ENCODE data around the gene PPFIA3.

PPFIA3 gene

DNA sequence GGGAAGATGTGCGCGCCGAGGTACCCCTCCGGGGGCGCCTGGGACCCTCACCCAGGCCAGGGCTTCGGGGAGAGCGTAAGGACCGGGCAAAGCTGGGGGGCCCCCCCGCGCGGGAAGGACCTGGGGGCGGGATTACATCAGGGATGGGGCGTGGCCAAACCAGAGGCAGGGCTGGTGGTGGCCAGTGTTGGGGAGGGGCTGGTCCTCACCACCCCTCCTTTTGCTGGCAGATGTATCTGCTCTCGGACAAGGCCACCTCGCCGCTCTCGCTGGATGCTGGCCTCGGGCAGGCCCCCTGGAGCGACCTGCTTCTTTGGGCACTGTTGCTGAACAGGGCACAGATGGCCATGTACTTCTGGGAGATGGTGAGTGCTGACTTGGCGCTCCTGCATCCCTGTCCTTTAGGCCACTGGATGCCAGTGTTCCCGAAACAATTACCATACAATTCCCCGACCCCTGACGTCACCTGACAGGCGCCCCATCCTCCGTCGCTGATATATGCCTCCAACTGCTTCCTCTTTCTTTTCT lies 63.6 kb downstream of the PPFIA3 start:
- Histone ChIP-seq H3K9me3 (ENCODE audit: control insufficient read depth, insufficient read depth, low read length) (no peaks in the 10 kb centered on the region), H3K4me1 (ENCODE audit: insufficient read depth, low read length) (no peaks in the 10 kb centered on the region), H3K36me3 (ENCODE audit: insufficient read depth, low read length) (no peaks in the 10 kb centered on the region), H3K9ac (ENCODE audit: low read depth, low read length) (no peak overlapping the region)

DNA sequence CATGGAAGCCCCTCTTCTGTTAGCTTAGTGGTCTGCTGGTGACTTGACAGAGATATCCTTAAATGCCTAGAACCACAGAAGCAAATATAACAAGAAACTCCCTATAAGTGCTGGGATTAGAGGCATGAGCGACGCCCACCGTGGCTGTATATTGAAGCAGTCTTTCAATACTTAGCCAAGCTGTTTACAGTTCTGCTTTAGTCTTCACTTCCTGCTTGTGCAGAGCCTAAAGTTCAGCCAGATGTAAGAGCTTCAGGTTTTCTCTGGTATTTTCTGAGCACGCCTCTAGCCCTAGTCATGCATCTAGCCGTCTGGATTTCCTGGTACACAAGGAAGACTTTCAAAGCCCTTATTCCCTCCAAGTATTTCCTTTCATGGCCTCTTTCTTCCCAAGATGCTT lies 66.8 kb downstream of the PPFIA3 start:
- Histone ChIP-seq H3K4me1 (ENCODE audit: insufficient read depth, low read length) (no peaks in the 10 kb centered on the region), H3K9ac (ENCODE audit: low read depth, low read length) (no peak overlapping the region), H3K9me3 (ENCODE audit: control insufficient read depth, insufficient read depth, low read length) (no peaks in the 10 kb centered on the region; the same call in 1 of the 2 replicates), H3K36me3 (ENCODE audit: insufficient read depth, low read length) (no peaks in the 10 kb centered on the region)

DNA sequence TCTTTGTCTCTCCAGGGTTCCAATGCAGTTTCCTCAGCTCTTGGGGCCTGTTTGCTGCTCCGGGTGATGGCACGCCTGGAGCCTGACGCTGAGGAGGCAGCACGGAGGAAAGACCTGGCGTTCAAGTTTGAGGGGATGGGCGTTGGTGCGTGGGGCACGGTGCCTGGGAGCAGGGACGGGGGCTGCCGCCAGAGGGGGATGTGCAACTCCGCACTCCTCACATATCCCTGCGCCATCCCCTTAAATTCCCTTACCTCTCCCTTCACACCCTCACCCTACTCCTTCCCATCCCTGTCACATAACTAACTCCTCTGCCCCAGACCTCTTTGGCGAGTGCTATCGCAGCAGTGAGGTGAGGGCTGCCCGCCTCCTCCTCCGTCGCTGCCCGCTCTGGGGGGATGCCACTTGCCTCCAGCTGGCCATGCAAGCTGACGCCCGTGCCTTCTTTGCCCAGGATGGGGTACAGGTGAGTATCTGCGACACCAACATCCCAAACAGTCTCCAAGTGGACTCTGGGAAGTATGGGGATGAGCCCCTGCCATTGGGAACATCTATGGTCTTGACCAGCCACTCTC lies 69.4 kb downstream of the PPFIA3 start:
- no peaks in the 10 kb centered on the region for H3K36me3 ChIP-seq (ENCODE audit: insufficient read depth, low read length)
- no peaks in the 10 kb centered on the region for H3K4me1 ChIP-seq (ENCODE audit: insufficient read depth, low read length)
- no peaks in the 10 kb centered on the region; the same call in 1 of the 2 replicates for H3K9me3 ChIP-seq (ENCODE audit: control insufficient read depth, insufficient read depth, low read length)
- H3K9ac ChIP-seq (ENCODE audit: low read depth, low read length): no peak overlapping the region

DNA sequence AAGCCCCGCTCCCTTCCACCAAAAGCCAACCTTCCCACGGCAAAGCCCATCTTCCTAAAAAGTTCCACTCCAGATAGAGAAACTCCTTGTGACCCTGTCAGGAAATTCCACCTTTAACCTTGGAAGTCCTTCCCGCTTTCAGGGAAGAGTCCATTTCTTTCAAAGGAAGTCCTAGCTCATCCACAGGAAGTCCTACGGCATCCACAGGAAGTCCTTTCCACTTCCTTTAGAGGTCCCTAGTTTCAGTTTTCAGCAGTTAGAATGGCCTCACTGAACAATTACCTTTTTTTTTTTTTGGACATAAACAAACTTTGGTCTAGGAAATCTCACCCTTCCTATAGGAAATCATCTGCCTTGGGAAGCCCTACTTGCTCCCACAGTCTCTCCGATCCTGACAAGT lies 69.9 kb downstream of the PPFIA3 start:
- no peaks in the 10 kb centered on the region; the same call in 1 of the 2 replicates for H3K9me3 ChIP-seq (ENCODE audit: control insufficient read depth, insufficient read depth, low read length)
- no peaks in the 10 kb centered on the region for H3K36me3 ChIP-seq (ENCODE audit: insufficient read depth, low read length)
- no peaks in the 10 kb centered on the region for H3K4me1 ChIP-seq (ENCODE audit: insufficient read depth, low read length)
- no peak overlapping the region for H3K9ac ChIP-seq (ENCODE audit: low read depth, low read length)

DNA sequence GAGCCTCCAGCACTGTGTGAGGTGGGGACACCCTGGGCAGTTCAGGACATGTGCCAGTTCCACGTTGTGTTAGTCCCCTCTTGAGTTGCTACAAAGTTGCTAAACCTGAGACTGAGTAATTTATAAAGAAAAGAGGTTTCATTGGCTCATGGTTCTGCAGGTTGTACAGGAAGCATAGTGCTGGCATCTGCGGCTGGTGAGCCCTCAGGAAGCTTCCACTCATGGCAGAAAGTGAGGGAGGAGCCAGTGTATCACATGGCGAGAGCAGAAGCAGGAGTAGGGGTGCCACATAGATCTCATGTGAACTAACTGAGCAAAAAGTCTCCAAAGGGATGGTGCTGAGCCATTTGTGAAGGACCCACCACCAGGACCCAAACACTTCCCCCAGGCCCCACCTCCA lies 71.4 kb downstream of the PPFIA3 start:
- Histone ChIP-seq H3K36me3 (ENCODE audit: insufficient read depth, low read length) (no peaks in the 10 kb centered on the region), H3K4me1 (ENCODE audit: insufficient read depth, low read length) (no peaks in the 10 kb centered on the region), H3K9ac (ENCODE audit: low read depth, low read length) (no peak overlapping the region), H3K9me3 (ENCODE audit: control insufficient read depth, insufficient read depth, low read length) (no peaks in the 10 kb centered on the region; the same call in 1 of the 2 replicates)

DNA sequence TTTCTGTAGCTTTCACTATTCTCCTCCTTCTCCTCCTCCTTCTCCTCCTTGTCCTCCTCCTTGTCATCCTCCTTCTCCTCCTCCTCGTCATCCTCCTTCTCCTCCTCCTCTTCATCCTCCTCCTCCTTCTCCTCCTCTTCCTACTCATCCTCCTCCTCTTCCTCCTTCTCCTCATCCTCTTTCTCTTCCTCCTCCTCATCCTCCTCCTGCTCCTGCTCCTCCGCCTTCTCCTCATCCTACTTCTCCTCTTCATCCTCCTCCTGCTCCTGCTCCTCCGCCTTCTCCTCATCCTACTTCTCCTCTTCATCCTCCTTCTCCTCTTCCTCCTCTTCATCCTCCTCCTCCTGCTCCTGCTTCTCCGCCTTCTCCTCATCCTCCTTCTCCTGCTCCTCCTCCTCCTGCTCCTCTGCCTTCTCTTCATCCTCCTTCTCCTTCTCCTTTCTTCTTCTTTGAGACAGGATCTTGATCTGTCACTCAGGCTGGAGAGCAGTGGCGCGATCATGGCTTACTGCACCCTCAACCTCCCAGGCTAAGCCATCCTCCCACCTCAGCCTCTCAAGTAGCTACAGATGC lies 74.6 kb downstream of the PPFIA3 start:
- no peaks in the 10 kb centered on the region for H3K36me3 ChIP-seq (ENCODE audit: insufficient read depth, low read length)
- H3K9ac ChIP-seq (ENCODE audit: low read depth, low read length): no peak overlapping the region
- no peaks in the 10 kb centered on the region for H3K4me1 ChIP-seq (ENCODE audit: insufficient read depth, low read length)

DNA sequence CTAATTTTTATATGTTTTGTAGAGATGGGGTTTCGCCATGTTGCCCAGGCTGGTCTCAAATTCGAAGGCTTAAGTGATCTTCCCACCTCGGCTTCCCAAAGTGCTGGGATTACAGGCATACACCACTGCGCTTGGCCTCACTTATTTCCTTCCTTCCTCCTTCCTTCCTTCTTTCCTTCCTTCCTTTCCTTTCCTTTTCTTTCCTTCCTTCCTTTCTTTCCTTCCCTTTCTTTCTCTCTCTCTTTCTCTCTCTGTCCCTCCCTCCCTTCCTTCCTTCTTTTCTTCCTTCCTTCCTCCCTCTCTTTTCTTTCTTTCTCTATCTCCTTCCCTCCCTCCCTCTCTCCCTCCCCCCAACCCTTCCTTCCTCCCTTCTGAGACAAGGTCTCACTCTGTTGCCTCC lies 75.1 kb downstream of the PPFIA3 start:
- H3K9ac ChIP-seq (ENCODE audit: low read depth, low read length): no peak overlapping the region
- no peaks in the 10 kb centered on the region for H3K36me3 ChIP-seq (ENCODE audit: insufficient read depth, low read length)
- no peaks in the 10 kb centered on the region for H3K4me1 ChIP-seq (ENCODE audit: insufficient read depth, low read length)
- H3K9me3 ChIP-seq (ENCODE audit: control insufficient read depth, insufficient read depth, low read length): no peaks in the 10 kb centered on the region; the same call in 1 of the 2 replicates

More for the DNA sequence above, 74.6 kb downstream of the PPFIA3 start:
- H3K9me3 ChIP-seq (ENCODE audit: control insufficient read depth, insufficient read depth, low read length): no peaks in the 10 kb centered on the region; the same call in 1 of the 2 replicates

DNA sequence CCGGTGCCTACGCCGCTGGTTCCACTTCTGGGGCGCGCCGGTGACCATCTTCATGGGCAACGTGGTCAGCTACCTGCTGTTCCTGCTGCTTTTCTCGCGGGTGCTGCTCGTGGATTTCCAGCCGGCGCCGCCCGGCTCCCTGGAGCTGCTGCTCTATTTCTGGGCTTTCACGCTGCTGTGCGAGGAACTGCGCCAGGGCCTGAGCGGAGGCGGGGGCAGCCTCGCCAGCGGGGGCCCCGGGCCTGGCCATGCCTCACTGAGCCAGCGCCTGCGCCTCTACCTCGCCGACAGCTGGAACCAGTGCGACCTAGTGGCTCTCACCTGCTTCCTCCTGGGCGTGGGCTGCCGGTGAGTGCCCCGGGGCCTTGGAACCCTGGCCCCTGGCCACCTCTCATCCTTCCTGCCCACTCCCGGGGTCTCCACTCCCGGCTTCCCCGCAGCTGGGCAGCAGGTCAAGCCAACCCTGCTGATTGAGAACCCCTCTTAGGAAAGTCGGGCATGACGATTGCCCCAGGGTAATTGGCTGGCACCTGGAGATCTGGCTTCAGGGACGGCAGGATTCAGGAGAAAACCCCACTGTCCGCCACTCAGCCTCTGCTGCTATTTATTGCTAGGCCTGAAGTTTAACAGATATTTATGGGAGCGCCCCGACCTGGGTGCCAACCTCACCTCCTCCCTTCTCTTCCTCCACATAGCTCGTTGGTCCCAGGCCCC lies 77.3 kb downstream of the PPFIA3 start:
- Histone ChIP-seq H3K36me3 (ENCODE audit: insufficient read depth, low read length) (no peaks in the 10 kb centered on the region), H3K9ac (ENCODE audit: low read depth, low read length) (no peak overlapping the region)

DNA sequence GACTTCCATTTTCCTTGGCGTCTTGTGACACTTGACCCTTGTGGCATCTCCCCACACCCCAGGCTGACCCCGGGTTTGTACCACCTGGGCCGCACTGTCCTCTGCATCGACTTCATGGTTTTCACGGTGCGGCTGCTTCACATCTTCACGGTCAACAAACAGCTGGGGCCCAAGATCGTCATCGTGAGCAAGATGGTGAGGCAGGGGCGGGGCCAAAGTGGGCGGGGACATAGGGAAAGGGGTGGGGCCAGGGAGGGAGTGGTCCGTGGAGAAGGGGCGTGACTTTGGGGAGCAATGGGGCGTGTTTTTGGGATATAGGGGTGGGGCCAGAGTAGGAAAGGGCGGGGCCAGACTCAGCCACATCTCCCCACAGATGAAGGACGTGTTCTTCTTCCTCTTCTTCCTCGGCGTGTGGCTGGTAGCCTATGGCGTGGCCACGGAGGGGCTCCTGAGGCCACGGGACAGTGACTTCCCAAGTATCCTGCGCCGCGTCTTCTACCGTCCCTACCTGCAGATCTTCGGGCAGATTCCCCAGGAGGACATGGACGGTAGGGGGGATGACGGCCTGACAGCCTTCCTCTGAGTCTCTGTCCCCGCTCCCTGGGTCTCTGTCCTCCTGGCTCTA lies 81.0 kb downstream of the PPFIA3 start:
- H3K4me1 ChIP-seq (ENCODE audit: insufficient read depth, low read length): no peaks in the 10 kb centered on the region
- no peaks in the 10 kb centered on the region for H3K9me3 ChIP-seq (ENCODE audit: control insufficient read depth, insufficient read depth, low read length)
- H3K36me3 ChIP-seq (ENCODE audit: insufficient read depth, low read length): no peaks in the 10 kb centered on the region
- no peak overlapping the region for H3K9ac ChIP-seq (ENCODE audit: low read depth, low read length)

More for the DNA sequence above, 77.3 kb downstream of the PPFIA3 start:
- Histone ChIP-seq H3K9me3 (ENCODE audit: control insufficient read depth, insufficient read depth, low read length) (no peaks in the 10 kb centered on the region), H3K4me1 (ENCODE audit: insufficient read depth, low read length) (no peaks in the 10 kb centered on the region)

All from ES-I3 (cell line).